ENCODE measurements around the gene TOMM70. TPM values are rescaled to one million over a fixed set of nuclear protein-coding genes. Genes with fewer than 3 reads are reported as not detected.

TOMM70 gene
- total and polyA plus RNA-seq, 2 of the 8 experiments (the other 6 are each of a cell fraction or from before 2014, with no cell fraction given): 10.9 to 52.1 TPM

GRCh38 chr3:100402256-100402655, 1.4 kb upstream of the TOMM70 start:
- Histone ChIP-seq H3K18ac (ENCODE audit: extremely low read depth, low read length) (no peak overlapping the region), H4K8ac (ENCODE audit: extremely low read depth, insufficient read depth, low read length) (no peak overlapping the region), H2BK5ac (ENCODE audit: low read depth, low read length) (no peak overlapping the region), H2BK12ac (ENCODE audit: low read depth, low read length) (no peak overlapping the region), H3K79me1 (ENCODE audit: low read depth, low read length) (no peaks in the 10 kb centered on the region), H3K4me1 (replicated peaks in 1 of 4; ENCODE audit: control insufficient read depth in 3 of 4, insufficient read depth in 4 of 4, low read length in 3 of 4) (peaks cover 0 to 3% (median under 1%) of the 10 kb centered on the region in 4 experiments; a peak in 2 of 7 replicates), H3K36me3 (ENCODE audit: control insufficient read depth in 2 of 4, insufficient read depth in 4 of 4, low read length in 3 of 4) (no peaks in the 10 kb centered on the region; a peak in 1 of 8 replicates), H2BK20ac (ENCODE audit: low read length) (no peak overlapping the region), H4K5ac (ENCODE audit: insufficient read length, low read depth, low read length) (no peak overlapping the region), H3K14ac (ENCODE audit: insufficient read length) (no peak overlapping the region), H3K4me2 (ENCODE audit: insufficient read depth in 1 of 2, low read depth in 2 of 2, low read length in 2 of 2) (peak overlapping the region; percentile 91 to 92), H4K20me1 (replicated peaks in 1 of 2; ENCODE audit: control insufficient read depth in 1 of 2, insufficient read depth in 2 of 2, low read length in 2 of 2) (peaks cover 12% of the 10 kb centered on the region in 2 experiments), H3K4ac (replicated peaks; ENCODE audit: insufficient read length, low read depth, low read length) (no peak overlapping the region), H3K4me3 (ENCODE audit: extremely low read depth in 1 of 4, insufficient read depth in 2 of 4, low read depth in 3 of 4, low read length in 4 of 4) (peak overlapping the region; percentile 59 to 96 (median 84)), H3K23me2 (ENCODE audit: low read depth, low read length) (peaks cover 16% of the 10 kb centered on the region), H2AK5ac (ENCODE audit: low read depth, low read length) (no peak overlapping the region), H3K56ac (replicated peaks; ENCODE audit: insufficient read length, low read depth, low read length) (no peak overlapping the region), H3K23ac (ENCODE audit: insufficient read length) (no peak overlapping the region), H3K79me2 (ENCODE audit: control insufficient read depth in 1 of 2, insufficient read depth in 2 of 2, low read length in 2 of 2) (peaks cover 17 to 77% of the 10 kb centered on the region in 2 experiments), H2BK15ac (ENCODE audit: low read length) (no peak overlapping the region), H3K27me3 (replicated peaks in 1 of 4; ENCODE audit: control insufficient read depth in 3 of 4, extremely low read depth in 1 of 4, insufficient read depth in 3 of 4, low read length in 3 of 4) (no peaks in the 10 kb centered on the region), H2BK120ac (replicated peaks; ENCODE audit: low read depth, low read length) (no peak overlapping the region), H2AFZ (ENCODE audit: low read length) (no peak overlapping the region), H4K91ac (replicated peaks; ENCODE audit: insufficient read length, low read length) (no peak overlapping the region), H3K9ac (replicated peaks in 1 of 4; ENCODE audit: extremely low read depth in 1 of 4, low read depth in 3 of 4, low read length in 3 of 4) (peak overlapping the region; percentile 57 to 95 (median 81)), H3K9me3 (ENCODE audit: insufficient read depth in 2 of 2, low read depth in 1 of 2, low read length in 1 of 2) (no peaks in the 10 kb centered on the region), H3K27ac (ENCODE audit: low read depth, low read length) (no peak overlapping the region)
- WGBS, 2 experiments (ENCODE audit: extremely low coverage in 1 of 2, insufficient coverage in 1 of 2, insufficient read length in 1 of 2, insufficient replicate concordance in 2 of 2, low coverage in 1 of 2, low lambda C conversion rate in 2 of 2, missing lambda C conversion rate in 1 of 2): 32% methylated on average over 2 of the region's 2 CpGs; no CpG with 5 or more reads in 1 of the 2 experiments
- CTCF ChIA-PET (ENCODE audit: partially characterized antibody): interaction anchor here (0.6 to 2.3 kb wide), 5 partner anchors 17 to 184 kb away, joined by 3 to 7 read pairs (median 5); no protein-coding TSS in a partner anchor
- FAIRE-seq (no peak), DNase-seq (ENCODE audit: low read depth in 1 of 2, low spot score in 2 of 2) (no peak)
- POLR2A ChIA-PET (ENCODE audit: partially characterized antibody): interaction anchor here (0.9 to 5.9 kb wide), 24 partner anchors 10 to 1175 kb away, joined by 3 to 58 read pairs (median 4); partner anchors contain the start of genes NIT2, TFG and TMEM45A
- TF ChIP-seq MAX (IDR thresholded peaks at IDR 0.05) (no peak), CTCF (IDR thresholded peaks at IDR 0.05; ENCODE audit: control extremely low read depth in 1 of 3, insufficient read depth in 1 of 3, low read depth in 1 of 3, low read length in 3 of 3) (no peak), POLR2A (IDR thresholded peaks at IDR 0.05; ENCODE audit: control extremely low read depth in 1 of 2, low read depth in 2 of 2, low read length in 2 of 2) (no peak), RAD21 (IDR thresholded peaks at IDR 0.05 in 1 of 2, conservative IDR thresholded peaks at IDR 0.05 in 1 of 2; ENCODE audit: low read depth in 2 of 2, low read length in 2 of 2) (no peak), SP2 (IDR thresholded peaks at IDR 0.05; ENCODE audit: low read length) (no peak), CREB1 (IDR thresholded peaks at IDR 0.05) (no peak), GTF2F1 (IDR thresholded peaks at IDR 0.05; ENCODE audit: borderline replicate concordance, low read depth, low read length) (no peak), KDM5A (IDR thresholded peaks at IDR 0.05; ENCODE audit: low read length) (no peak), POLR2AphosphoS5 (IDR thresholded peaks at IDR 0.05; ENCODE audit: low read depth, low read length) (no peak), SP4 (IDR thresholded peaks at IDR 0.05; ENCODE audit: low read length) (no peak), KDM1A (IDR thresholded peaks at IDR 0.05; ENCODE audit: borderline replicate concordance, low read length) (no peak), EGR1 (IDR thresholded peaks at IDR 0.05; ENCODE audit: borderline replicate concordance, low read depth, low read length) (no peak)

All from H1 (cell line).